Loucy (cell line): Measurements from ENCODE around the gene INCA1.

Experiments
- H2AFZ ChIP-seq: fragments of 200-600 bp; sonication (generic); 2 replicates; pipeline ENCODE4 v1.6.0; 2016; ENCODE audit warnings: antibody characterized with exemption, mild to moderate bottlenecking, low read length, moderate library complexity
- H3F3A ChIP-seq: fragments of 200-600 bp; 2 replicates; pipeline ENCODE4 v1.6.0; 2016; ENCODE audit warnings: antibody characterized with exemption, low read depth, mild to moderate bottlenecking
- H3K27me3 ChIP-seq: fragments of 200-600 bp; sonication (generic); 2 replicates; pipeline ENCODE4 v1.6.1; 2014; ENCODE audit warnings: low read length, mild to moderate bottlenecking; ENCODE audit not compliant: insufficient read depth, poor library complexity, severe bottlenecking
- H3K36me3 ChIP-seq: fragments of 200-600 bp; sonication (generic); 2 replicates; pipeline ENCODE4 v1.6.1; 2016; ENCODE audit warnings: low read length; ENCODE audit not compliant: insufficient read depth
- H3K4me1 ChIP-seq: fragments of 200-600 bp; sonication (generic); 2 replicates; pipeline ENCODE4 v1.5.1; 2014; ENCODE audit warnings: low read length, mild to moderate bottlenecking; ENCODE audit not compliant: insufficient read depth, poor library complexity, severe bottlenecking
- H3K4me2 ChIP-seq: fragments of 200-600 bp; sonication (generic); 2 replicates; pipeline ENCODE4 v1.6.0; 2014; ENCODE audit warnings: antibody characterized with exemption, low read length, low read depth, mild to moderate bottlenecking; ENCODE audit not compliant: poor library complexity, severe bottlenecking
- H3K4me3 ChIP-seq: fragments of 200-600 bp; sonication (generic); 2 replicates; pipeline ENCODE4 v1.5.1; 2014; ENCODE audit warnings: low read length, mild to moderate bottlenecking, mixed read lengths; ENCODE audit not compliant: poor library complexity, severe bottlenecking
- H3K79me2 ChIP-seq: fragments of 200-600 bp; sonication (generic); 2 replicates; pipeline ENCODE4 v1.6.1; 2014; ENCODE audit warnings: low read length; ENCODE audit not compliant: insufficient read depth
- H3K9ac ChIP-seq: fragments of 200-600 bp; sonication (generic); 2 replicates; pipeline ENCODE4 v1.6.0; 2014; ENCODE audit warnings: mild to moderate bottlenecking, low read depth, low read length, moderate library complexity; ENCODE audit not compliant: poor library complexity, severe bottlenecking
- H3K9me2 ChIP-seq: fragments of 200-600 bp; sonication (generic); replicated peaks from 2 replicates; pipeline ENCODE4 v1.6.1; 2016; ENCODE audit warnings: low read depth, low read length, mixed read lengths
- H3K9me3 ChIP-seq: fragments of 200-600 bp; sonication (generic); 2 replicates; pipeline ENCODE4 v1.6.1; 2014; ENCODE audit warnings: mild to moderate bottlenecking, antibody characterized with exemption, low read length, low read depth; ENCODE audit not compliant: insufficient read depth
- H4K20me1 ChIP-seq: fragments of 200-600 bp; sonication (generic); 2 replicates; pipeline ENCODE4 v1.6.0; 2014; ENCODE audit warnings: antibody characterized with exemption, low read length, mild to moderate bottlenecking; ENCODE audit not compliant: insufficient read depth, poor library complexity, severe bottlenecking
- CTCF ChIP-seq: fragments of 200-600 bp; sonication (generic); conservative IDR thresholded peaks from 2 replicates; pipeline ENCODE4 v1.5.1; 2014; ENCODE audit warnings: mild to moderate bottlenecking, antibody characterized with exemption, low read length
- EZH2phosphoT487 ChIP-seq: fragments of 200-600 bp; IDR thresholded peaks from 2 replicates; pipeline ENCODE4 v1.6.1; 2018; ENCODE audit warnings: antibody characterized with exemption, mild to moderate bottlenecking, moderate library complexity, borderline replicate concordance

INCA1 gene

DNA sequence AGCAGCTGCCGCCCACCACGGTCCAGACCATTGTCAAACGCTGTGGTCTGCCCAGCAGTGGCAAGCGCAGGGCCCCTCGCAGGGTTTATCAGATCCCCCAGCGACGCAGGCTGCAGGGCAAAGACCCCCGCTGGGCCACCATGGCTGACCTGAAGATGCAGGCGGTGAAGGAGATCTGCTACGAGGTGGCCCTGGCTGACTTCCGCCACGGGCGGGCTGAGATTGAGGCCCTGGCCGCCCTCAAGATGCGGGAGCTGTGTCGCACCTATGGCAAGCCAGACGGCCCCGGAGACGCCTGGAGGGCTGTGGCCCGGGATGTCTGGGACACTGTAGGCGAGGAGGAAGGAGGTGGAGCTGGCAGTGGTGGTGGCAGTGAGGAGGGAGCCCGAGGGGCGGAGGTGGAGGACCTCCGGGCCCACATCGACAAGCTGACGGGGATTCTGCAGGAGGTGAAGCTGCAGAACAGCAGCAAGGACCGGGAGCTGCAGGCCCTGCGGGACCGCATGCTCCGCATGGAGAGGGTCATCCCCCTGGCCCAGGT, 24.9 kb upstream of the INCA1 start:
- no peaks in the 10 kb centered on the region for H3K9me3 ChIP-seq
- no peaks in the 10 kb centered on the region for H3K27me3 ChIP-seq
- H3K4me3 ChIP-seq, result no peak overlapping the region
- H4K20me1 ChIP-seq, result no peaks in the 10 kb centered on the region
- H3K9ac ChIP-seq, result no peak overlapping the region
- no peaks in the 10 kb centered on the region for H3F3A ChIP-seq
- no peak overlapping the region for H2AFZ ChIP-seq
- H3K36me3 ChIP-seq, result peaks cover 7% of the 10 kb centered on the region; the same call in 1 of the 2 replicates
- TF ChIP-seq CTCF, result no peak
- TF ChIP-seq EZH2phosphoT487, result no peak
- H3K4me2 ChIP-seq, result no peak overlapping the region
- H3K9me2 ChIP-seq, result no peaks in the 10 kb centered on the region
- no peaks in the 10 kb centered on the region for H3K79me2 ChIP-seq
- H3K4me1 ChIP-seq, result no peaks in the 10 kb centered on the region

GRCh38 chr17:5020502-5021023, 23.2 kb upstream of the INCA1 start:
- H3K9me2 ChIP-seq, result no peaks in the 10 kb centered on the region
- peaks cover 7% of the 10 kb centered on the region; the same call in 1 of the 2 replicates for H3K36me3 ChIP-seq
- H3F3A ChIP-seq, result no peaks in the 10 kb centered on the region
- no peak overlapping the region for H3K9ac ChIP-seq
- no peak overlapping the region for H3K4me3 ChIP-seq
- H3K4me1 ChIP-seq, result no peaks in the 10 kb centered on the region
- H3K27me3 ChIP-seq, result no peaks in the 10 kb centered on the region
- no peak for TF ChIP-seq EZH2phosphoT487
- TF ChIP-seq CTCF, result no peak
- H3K9me3 ChIP-seq, result no peaks in the 10 kb centered on the region
- no peaks in the 10 kb centered on the region for H3K79me2 ChIP-seq
- H3K4me2 ChIP-seq, result no peak overlapping the region
- no peak overlapping the region for H2AFZ ChIP-seq
- H4K20me1 ChIP-seq, result no peaks in the 10 kb centered on the region

- Histone ChIP-seq H3K9me3 (no peaks in the 10 kb centered on the region), H2AFZ (no peak overlapping the region), H3K4me2 (no peak overlapping the region), H3K4me1 (no peaks in the 10 kb centered on the region), H3K27me3 (no peaks in the 10 kb centered on the region), H3K9ac (no peak overlapping the region), H3F3A (no peaks in the 10 kb centered on the region), H4K20me1 (no peaks in the 10 kb centered on the region), H3K36me3 (peaks cover 8% of the 10 kb centered on the region; the same call in 1 of the 2 replicates), H3K9me2 (no peaks in the 10 kb centered on the region), H3K4me3 (no peak overlapping the region), H3K79me2 (no peaks in the 10 kb centered on the region)
- TF ChIP-seq CTCF (peak; percentile 61), EZH2phosphoT487 (no peak)
Measured at GRCh38 chr17:5019475-5019956, 22.2 kb upstream of the INCA1 start.
